Activated T-helper 2 cell treated with anti-CD3 and anti-CD28 coated beads, Interferon-gamma antibody, Interleukin-2, Interleukin-4, amounts not matched to agents 10 μg/mL and 5 μg/mL and 100 μg/mL, durations not matched to agents 14 hours and 24 hours and 36 hours (primary cell): Measurements from ENCODE around the gene SPNS1. TPM values are rescaled to one million over a fixed set of nuclear protein-coding genes. Genes with fewer than 3 reads are reported as not detected.
"Not testable (repeated sequence)": the region's sequence is repeated elsewhere in the genome, so short reads cannot be mapped to it uniquely, and the experiment has no call there.

ENCODE experiments used
- DNase-seq: peaks from one replicate; pipeline ENCODE4 v3.0.0; 2021; ENCODE audit warnings: low spot score
- H3K27ac Mint-ChIP-seq: one replicate; pipeline ENCODE4 v1.8.0; 2021; ENCODE audit warnings: mixed read lengths
- H3K27me3 Mint-ChIP-seq: one replicate; pipeline ENCODE4 v1.8.0; 2021; ENCODE audit warnings: low read depth, mixed read lengths
- H3K36me3 Mint-ChIP-seq: one replicate; pipeline ENCODE4 v1.8.0; 2021; ENCODE audit warnings: low read depth, mixed read lengths
- H3K4me1 Mint-ChIP-seq: one replicate; pipeline ENCODE4 v1.8.0; 2021; ENCODE audit warnings: low read depth, mixed read lengths
- H3K4me3 Mint-ChIP-seq: one replicate; pipeline ENCODE4 v1.8.0; 2021; ENCODE audit warnings: low read depth, mild to moderate bottlenecking, moderate library complexity, mixed read lengths
- H3K9me3 Mint-ChIP-seq: one replicate; pipeline ENCODE4 v1.8.0; 2021; ENCODE audit warnings: mixed read lengths
- intact Hi-C: fragments of 100-400 bp; cut with micrococcal nuclease; formaldehyde crosslinking; loops from one replicate; pipeline ENCODE4 v1.15.1; 2023
- total RNA-seq: library from RNA; stranded (reverse); gene quantifications from 2 replicates; pipeline ENCODE4 v1.2.3, GENCODE V29; 2022

The SPNS1 gene
- total RNA-seq, 1 donor from 2014 or later, result 22.0 TPM

DNA sequence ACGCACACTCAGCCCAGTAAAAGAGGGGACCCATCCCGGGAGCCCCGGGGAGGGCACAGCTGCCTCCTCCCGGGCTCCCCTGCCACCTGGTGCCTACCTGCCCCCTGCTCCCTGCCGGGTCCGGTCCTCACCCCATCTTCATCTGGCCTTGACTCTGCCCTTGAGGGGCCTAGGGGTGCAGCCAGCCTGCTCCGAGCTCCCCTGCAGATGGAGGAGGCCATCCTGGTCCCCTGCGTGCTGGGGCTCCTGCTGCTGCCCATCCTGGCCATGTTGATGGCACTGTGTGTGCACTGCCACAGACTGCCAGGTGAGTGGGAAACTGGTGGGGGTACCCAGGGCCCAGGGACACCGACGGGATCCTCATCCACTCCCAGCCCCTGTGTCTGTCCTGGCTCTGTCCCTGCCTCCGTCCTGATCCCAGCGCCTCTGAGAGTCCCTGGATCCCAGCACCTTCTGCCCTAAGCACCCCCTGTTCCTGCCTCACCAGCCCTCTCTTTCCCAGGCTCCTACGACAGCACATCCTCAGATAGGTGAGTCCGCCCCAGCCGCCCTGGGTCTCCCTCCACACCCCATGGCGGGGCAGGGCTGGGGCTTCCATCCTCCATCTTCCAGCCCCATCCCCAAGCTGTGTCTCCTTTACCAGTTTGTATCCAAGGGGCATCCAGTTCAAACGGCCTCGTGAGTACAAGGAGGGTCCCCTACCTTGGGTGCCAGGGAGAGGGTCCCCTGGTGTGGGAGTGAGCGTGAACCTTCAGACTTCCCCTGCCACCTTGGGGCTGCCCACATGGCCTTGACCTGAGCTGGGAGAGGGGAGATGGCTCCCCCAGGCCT is 10.8 kb downstream of the SPNS1 start:
- Mint-ChIP-seq H3K4me1 (peaks cover 43% of the 10 kb centered on the region), H3K27me3 (no peaks in the 10 kb centered on the region), H3K4me3 (peak overlapping the region; percentile 89), H3K9me3 (peaks cover 17% of the 10 kb centered on the region), H3K36me3 (peaks cover 87% of the 10 kb centered on the region), H3K27ac (peak overlapping the region; percentile 87)
- intact Hi-C loops, result no loop called here
- no peak for DNase-seq

- Mint-ChIP-seq H3K27me3 (no peaks in the 10 kb centered on the region), H3K4me1 (peaks cover 47% of the 10 kb centered on the region), H3K4me3 (peak overlapping the region; percentile 89), H3K9me3 (peaks cover 17% of the 10 kb centered on the region), H3K27ac (peak overlapping the region; percentile 87), H3K36me3 (peaks cover 89% of the 10 kb centered on the region)
- intact Hi-C loops, result no loop called here
- DNase-seq, result no peak
These were observed 11.5 kb downstream of the SPNS1 start for GRCh38 chr16:28986046-28986445.

- peaks cover 85% of the 10 kb centered on the region for H3K36me3 Mint-ChIP-seq
- peaks cover 17% of the 10 kb centered on the region for H3K9me3 Mint-ChIP-seq
- intact Hi-C loops, result no loop called here
- peak overlapping the region; percentile 87 for H3K27ac Mint-ChIP-seq
- peaks cover 50% of the 10 kb centered on the region for H3K4me1 Mint-ChIP-seq
- no peaks in the 10 kb centered on the region for H3K27me3 Mint-ChIP-seq
- no peak for DNase-seq
- peak overlapping the region; percentile 89 for H3K4me3 Mint-ChIP-seq
These were observed 11.9 kb downstream of the SPNS1 start for GRCh38 chr16:28986492-28986891.

DNA sequence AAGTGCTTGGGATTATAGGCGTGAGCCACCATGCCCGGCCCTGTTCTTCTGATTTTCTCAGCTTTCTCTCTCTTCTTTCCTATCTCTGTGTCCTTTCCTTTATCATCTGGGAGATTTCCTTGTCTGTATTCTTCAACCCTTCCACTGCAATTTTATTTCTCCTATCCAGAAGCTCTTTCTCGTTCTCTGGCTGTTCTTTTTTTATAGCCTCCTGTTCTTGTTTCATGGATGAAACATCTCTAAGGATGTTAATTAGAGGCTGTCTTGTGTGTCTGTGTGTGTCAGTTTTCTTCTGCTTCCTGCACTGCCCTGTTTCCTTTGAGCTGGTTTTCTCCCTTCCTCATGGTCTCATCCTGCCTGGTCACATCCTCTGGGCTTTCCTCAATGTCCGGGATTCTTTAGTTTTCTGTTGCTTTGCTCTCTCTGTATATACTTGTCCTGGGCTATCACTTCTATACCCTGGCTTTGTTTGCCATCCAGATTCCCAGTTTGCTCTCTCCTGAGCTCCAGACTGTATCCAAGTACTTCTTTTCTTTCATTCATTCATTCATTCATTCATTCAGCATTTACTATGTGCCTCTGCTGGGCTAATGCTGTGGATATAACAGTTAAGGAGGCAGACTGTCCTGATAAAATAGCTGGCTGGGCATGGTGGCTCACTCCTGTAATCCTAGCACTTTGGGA is 12.7 kb downstream of the SPNS1 start:
- Mint-ChIP-seq H3K27me3 (no peaks in the 10 kb centered on the region), H3K9me3 (peaks cover 9% of the 10 kb centered on the region), H3K4me1 (peaks cover 53% of the 10 kb centered on the region), H3K4me3 (peak overlapping the region; percentile 89), H3K36me3 (peaks cover 81% of the 10 kb centered on the region), H3K27ac (peak overlapping the region; percentile 87)
- intact Hi-C loops, result no loop called here
- no peak for DNase-seq

- Mint-ChIP-seq H3K9me3 (peaks cover 8% of the 10 kb centered on the region), H3K27ac (peak overlapping the region; percentile 92), H3K4me3 (peak overlapping the region; percentile 74), H3K36me3 (peaks cover 62% of the 10 kb centered on the region), H3K4me1 (peaks cover 40% of the 10 kb centered on the region), H3K27me3 (no peaks in the 10 kb centered on the region)
- intact Hi-C loops, result no loop called here
- DNase-seq, result no peak
These were observed 14.8 kb downstream of the SPNS1 start for GRCh38 chr16:28989363-28989762.

DNA sequence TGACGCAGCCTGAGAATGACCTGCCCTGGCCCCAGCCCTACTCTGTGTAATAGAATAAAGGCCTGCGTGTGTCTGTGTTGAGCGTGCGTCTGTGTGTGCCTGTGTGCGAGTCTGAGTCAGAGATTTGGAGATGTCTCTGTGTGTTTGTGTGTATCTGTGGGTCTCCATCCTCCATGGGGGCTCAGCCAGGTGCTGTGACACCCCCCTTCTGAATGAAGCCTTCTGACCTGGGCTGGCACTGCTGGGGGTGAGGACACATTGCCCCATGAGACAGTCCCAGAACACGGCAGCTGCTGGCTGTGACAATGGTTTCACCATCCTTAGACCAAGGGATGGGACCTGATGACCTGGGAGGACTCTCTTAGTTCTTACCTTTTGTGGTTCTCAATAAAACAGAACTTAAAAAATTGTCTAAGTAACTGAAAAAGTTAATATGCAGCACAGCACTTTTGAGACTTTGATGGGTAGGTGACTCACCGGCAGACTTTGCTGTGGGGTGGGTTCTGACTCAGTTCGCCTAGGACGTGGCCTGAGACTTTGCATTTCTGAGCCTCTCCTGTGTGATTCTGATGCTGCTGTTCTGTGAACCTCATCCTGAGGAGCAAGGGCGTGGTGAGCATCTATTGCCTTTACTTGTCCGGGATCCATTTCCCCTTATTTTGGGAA is 15.9 kb downstream of the SPNS1 start:
- peaks cover 38% of the 10 kb centered on the region for H3K4me1 Mint-ChIP-seq
- H3K27ac Mint-ChIP-seq, result peak overlapping the region; percentile 92
- peak overlapping the region; percentile 74 for H3K4me3 Mint-ChIP-seq
- intact Hi-C loops, result loop anchor here (2.0 kb wide), 1 partner anchor 18 kb away; no protein-coding TSS in a partner anchor
- peaks cover 57% of the 10 kb centered on the region for H3K36me3 Mint-ChIP-seq
- DNase-seq, result peak; percentile 41
- H3K9me3 Mint-ChIP-seq, result peaks cover 8% of the 10 kb centered on the region
- H3K27me3 Mint-ChIP-seq, result no peaks in the 10 kb centered on the region

DNA sequence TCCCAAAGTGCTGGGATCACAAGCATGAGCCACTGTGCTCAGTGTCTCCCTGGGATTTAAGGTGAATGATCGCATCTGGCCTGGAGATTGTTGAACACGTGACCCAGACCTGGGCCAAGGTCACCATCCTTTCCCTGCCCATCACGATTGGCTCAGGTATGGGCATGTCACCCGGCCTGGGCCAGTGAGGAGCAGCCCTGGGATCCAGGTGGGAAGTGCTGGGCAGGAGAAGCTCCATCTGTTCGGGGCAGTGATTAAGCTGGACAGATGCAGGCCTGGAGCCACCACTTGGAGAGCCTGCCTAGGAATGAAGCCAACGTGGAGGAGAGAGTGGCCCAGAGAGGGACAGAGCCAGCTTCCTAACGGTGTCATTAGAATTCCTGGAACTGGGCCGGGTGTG is 17.1 kb downstream of the SPNS1 start:
- Mint-ChIP-seq H3K27me3 (no peaks in the 10 kb centered on the region), H3K9me3 (peaks cover 8% of the 10 kb centered on the region), H3K27ac (no peak overlapping the region), H3K4me1 (peaks cover 38% of the 10 kb centered on the region), H3K4me3 (no peak overlapping the region), H3K36me3 (peaks cover 46% of the 10 kb centered on the region)
- no peak for DNase-seq
- intact Hi-C loops, result loop anchor here (2.0 kb wide), 1 partner anchor 17 kb away; no protein-coding TSS in a partner anchor

GRCh38 chr16:28992496-28992895 is 17.9 kb downstream of the SPNS1 start:
- no peaks in the 10 kb centered on the region for H3K27me3 Mint-ChIP-seq
- H3K27ac Mint-ChIP-seq, result peak overlapping the region; percentile 12

DNA sequence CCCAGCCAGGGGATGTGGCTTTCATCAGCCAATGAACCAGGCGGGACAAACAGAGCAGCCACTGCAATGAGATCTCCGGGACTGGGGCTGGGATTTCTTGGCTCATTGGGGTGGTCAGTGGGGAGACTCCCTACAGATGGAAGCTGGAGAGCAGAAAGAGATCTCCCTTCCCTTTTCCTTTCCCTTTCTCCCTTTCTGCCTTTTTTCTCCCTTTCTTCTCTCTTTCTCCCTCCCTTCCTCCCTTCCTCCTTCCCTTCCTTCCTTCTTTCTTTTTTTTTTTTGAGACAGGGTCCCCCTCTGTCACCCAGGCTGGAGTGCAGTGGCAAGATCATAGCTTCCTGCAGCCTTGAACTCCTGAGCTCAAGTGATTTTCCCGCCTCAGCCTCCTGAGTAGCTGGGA is 24.3 kb downstream of the SPNS1 start:
- DNase-seq, result no peak
- Mint-ChIP-seq H3K4me1 (peaks cover 5% of the 10 kb centered on the region), H3K27ac (no peak overlapping the region), H3K27me3 (no peaks in the 10 kb centered on the region), H3K36me3 (no peaks in the 10 kb centered on the region), H3K9me3 (no peaks in the 10 kb centered on the region), H3K4me3 (no peak overlapping the region)
- intact Hi-C loops, result no loop called here

More at GRCh38 chr16:28992496-28992895, 17.9 kb downstream of the SPNS1 start:
- DNase-seq, result no peak
- peaks cover 3% of the 10 kb centered on the region for H3K9me3 Mint-ChIP-seq
- H3K36me3 Mint-ChIP-seq, result peaks cover 39% of the 10 kb centered on the region
- intact Hi-C loops, result no loop called here
- H3K4me1 Mint-ChIP-seq, result peaks cover 34% of the 10 kb centered on the region
- no peak overlapping the region for H3K4me3 Mint-ChIP-seq

- no peaks in the 10 kb centered on the region for H3K27me3 Mint-ChIP-seq
- intact Hi-C loops, result no loop called here
- H3K9me3 Mint-ChIP-seq, result no peaks in the 10 kb centered on the region
- H3K4me1 Mint-ChIP-seq, result peaks cover 8% of the 10 kb centered on the region
- DNase-seq, result no peak
- no peak overlapping the region for H3K27ac Mint-ChIP-seq
- H3K36me3 Mint-ChIP-seq, result no peaks in the 10 kb centered on the region
- H3K4me3 Mint-ChIP-seq, result no peak overlapping the region
These were observed 25.0 kb downstream of the SPNS1 start for GRCh38 chr16:28999577-28999976.

DNA sequence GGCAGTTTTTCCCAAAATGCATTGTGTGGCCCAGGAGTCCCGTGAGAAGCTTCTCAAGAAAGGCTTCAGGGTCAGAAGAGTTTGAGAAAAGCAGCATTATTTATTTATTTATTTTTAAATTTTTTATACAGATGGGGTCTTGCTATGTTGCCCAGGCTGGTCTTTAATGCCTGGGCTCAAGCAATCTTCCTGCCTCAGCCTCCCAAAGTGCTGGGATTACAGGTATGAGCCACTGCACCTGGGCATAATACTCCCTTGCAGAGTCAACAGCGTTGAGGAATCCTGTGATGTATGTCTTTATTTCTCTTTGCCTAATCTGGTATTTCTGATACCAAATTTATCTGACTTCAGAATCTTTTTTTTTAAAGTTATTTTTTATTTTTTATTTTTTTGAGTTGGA is 25.4 kb downstream of the SPNS1 start:
- Mint-ChIP-seq H3K4me3 (no peak overlapping the region), H3K27me3 (no peaks in the 10 kb centered on the region), H3K9me3 (no peaks in the 10 kb centered on the region), H3K27ac (no peak overlapping the region), H3K4me1 (peaks cover 12% of the 10 kb centered on the region), H3K36me3 (no peaks in the 10 kb centered on the region)
- no peak for DNase-seq
- intact Hi-C loops, result no loop called here

GRCh38 chr16:29004496-29005139 is 30.0 kb downstream of the SPNS1 start:
- not testable (repeated sequence) for H3K36me3 Mint-ChIP-seq, H3K4me3 Mint-ChIP-seq

More at GRCh38 chr16:29004496-29005139, 30.0 kb downstream of the SPNS1 start:
- not testable (repeated sequence) for H3K27me3 Mint-ChIP-seq, DNase-seq, H3K27ac Mint-ChIP-seq, H3K9me3 Mint-ChIP-seq
- H3K4me1 Mint-ChIP-seq, result peaks cover 30% of the 10 kb centered on the region
- intact Hi-C loops, result loop anchor here (5.0 kb wide), 1 partner anchor 32 kb away; the partner anchor contains the start of gene SPNS1
